AG04449 (cell line): ENCODE data around the gene LMTK3.

Experiments used
- CTCF ChIA-PET: fragments of 350-600 bp; formaldehyde crosslinking; extraction: SDS; loops from one replicate; lab custom pipeline; 2021; ENCODE audit warnings: antibody characterized with exemption; lab: Yijun Ruan, JAX
- POLR2A ChIA-PET: fragments of 400-600, 350-600 bp; formaldehyde crosslinking; extraction: SDS; loops from one replicate; lab custom pipeline; 2020; ENCODE audit warnings: antibody characterized with exemption, inconsistent platforms; lab: Yijun Ruan, JAX
- DNase-seq: peaks from one replicate; pipeline ENCODE4 v3.0.0-alpha.2; 2010; ENCODE audit warnings: low read depth, low spot score
- H3K4me3 ChIP-seq: 2 replicates; pipeline ENCODE4 v1.5.1; 2011; ENCODE audit warnings: low read depth, mild to moderate bottlenecking, control low read depth, low read length
- TF ChIP-seq, protein P1 (sequence below): IDR thresholded peaks from one replicate; pipeline ENCODE4 v1.5.1; 2011; ENCODE audit warnings: mild to moderate bottlenecking, moderate library complexity, low read length, control low read depth, inconsistent platforms; ENCODE audit not compliant: insufficient read depth; ENCODE audit errors: missing control alignments

LMTK3 gene

DNA sequence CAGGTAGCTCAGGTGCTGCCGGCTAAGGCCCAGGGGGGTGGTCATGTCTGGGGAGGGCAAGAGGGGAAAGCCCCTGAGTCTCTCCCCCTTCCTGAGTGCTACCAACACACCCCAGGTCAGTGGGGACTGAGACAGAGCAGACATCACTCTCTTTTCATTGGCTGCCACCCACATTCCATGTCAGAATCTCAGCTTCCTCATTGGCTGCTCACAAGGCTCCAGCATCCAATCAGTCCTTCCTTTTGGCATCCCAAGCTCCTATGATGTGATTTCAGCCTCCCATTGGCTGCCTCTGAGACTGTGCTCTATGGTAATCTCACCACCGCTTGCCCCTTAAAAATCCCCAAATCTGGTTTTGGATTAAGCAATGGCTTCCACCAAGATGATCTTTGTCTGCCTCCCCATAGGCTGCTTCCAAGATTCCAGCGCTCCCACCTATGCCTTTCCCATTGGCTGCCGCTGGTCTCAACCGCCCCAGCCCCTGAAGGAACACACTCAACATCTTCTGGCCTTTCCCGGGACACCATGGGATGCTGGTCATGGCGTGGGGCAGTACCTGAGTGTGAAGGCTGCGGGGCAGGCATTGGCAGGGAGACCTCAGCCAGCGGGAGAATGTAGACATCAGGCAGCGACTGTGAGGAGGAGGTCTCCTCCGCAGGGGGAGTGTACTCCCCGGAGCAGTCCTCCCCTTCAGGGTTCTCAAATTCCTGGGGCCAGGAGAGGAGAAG lies 2.0 kb downstream of the LMTK3 start:
- ChIA-PET CTCF (interaction anchor here (1.2 to 8.0 kb wide), 4 partner anchors 20 to 92 kb away, joined by 4 to 405 read pairs (median 16); no protein-coding TSS in a partner anchor), POLR2A (no interaction called here)
- no peak for DNase-seq
- TF ChIP-seq, protein P1, sequence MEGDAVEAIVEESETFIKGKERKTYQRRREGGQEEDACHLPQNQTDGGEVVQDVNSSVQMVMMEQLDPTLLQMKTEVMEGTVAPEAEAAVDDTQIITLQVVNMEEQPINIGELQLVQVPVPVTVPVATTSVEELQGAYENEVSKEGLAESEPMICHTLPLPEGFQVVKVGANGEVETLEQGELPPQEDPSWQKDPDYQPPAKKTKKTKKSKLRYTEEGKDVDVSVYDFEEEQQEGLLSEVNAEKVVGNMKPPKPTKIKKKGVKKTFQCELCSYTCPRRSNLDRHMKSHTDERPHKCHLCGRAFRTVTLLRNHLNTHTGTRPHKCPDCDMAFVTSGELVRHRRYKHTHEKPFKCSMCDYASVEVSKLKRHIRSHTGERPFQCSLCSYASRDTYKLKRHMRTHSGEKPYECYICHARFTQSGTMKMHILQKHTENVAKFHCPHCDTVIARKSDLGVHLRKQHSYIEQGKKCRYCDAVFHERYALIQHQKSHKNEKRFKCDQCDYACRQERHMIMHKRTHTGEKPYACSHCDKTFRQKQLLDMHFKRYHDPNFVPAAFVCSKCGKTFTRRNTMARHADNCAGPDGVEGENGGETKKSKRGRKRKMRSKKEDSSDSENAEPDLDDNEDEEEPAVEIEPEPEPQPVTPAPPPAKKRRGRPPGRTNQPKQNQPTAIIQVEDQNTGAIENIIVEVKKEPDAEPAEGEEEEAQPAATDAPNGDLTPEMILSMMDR = no peak
- no peak overlapping the region for H3K4me3 ChIP-seq

DNA sequence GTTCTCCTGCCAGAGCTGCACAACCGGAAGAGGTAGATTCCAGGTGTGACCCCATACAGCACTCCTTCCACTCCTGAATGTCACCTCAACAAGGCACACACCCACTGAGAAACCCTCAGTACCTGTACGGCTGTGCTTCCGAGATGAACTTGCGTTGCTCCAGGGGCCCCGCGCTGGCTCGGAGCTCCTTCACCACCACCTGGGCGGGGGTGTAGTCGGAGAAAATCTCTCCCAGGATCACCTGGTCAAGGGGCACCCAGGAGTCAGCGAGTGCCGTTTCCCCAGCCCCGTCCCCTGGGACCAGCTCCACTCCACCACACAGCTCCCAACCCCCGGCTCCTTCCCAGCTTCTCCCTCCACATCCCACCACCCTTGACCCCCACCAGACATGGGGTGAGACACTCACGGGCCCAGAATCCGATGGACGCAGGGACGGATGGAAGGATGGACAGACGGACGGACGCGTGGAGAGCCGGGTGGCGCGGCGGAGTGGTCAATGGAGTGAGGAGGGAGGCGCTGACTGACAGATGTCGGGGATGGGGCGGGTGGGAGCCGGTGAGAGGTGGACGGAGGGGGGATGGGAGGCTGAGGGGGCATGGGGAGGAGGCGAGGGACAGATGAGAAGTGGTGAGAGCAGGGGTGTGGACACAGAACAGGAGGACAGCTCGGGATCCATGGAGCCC lies 2.8 kb downstream of the LMTK3 start:
- CTCF ChIA-PET = interaction anchor here (0.8 to 8.0 kb wide), 9 partner anchors 10 to 190 kb away, joined by 3 to 405 read pairs (median 4); no protein-coding TSS in a partner anchor
- POLR2A ChIA-PET = no interaction called here

DNA sequence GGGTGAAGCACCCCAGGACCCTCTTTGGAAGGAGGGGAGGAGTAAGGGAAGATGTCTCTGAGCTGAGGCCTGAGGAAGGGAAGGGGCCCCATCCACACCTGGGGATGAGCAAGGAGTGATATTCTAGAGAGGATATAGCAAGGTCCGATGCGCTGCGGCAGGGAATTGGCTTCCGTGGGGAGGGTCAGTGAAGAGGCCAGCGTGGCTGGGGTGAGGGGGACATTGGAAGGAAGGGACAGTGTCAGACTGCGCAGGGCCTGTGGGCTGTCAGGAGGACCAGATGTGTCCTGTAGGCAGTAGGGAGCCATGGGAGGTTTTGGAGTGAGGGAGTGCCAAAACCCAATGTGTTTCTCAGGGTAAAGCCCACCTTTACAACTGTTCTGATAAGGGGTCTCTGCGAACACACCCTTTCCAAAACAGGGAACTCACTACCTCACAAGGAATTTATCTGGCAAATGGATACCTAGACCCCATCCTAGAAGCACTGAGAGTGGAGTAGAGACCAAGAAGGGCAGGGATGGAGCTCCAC lies 3.7 kb downstream of the LMTK3 start:
- ChIA-PET CTCF (interaction anchor here (0.8 to 8.0 kb wide), 12 partner anchors 11 to 189 kb away, joined by 3 to 405 read pairs (median 4); partner anchors contain the start of gene KDELR1), POLR2A (interaction anchor here (0.8 kb wide), 1 partner anchor 13 kb away, joined by 4 read pairs; no protein-coding TSS in a partner anchor)
- TF ChIP-seq, protein P1 = no peak
- no peak overlapping the region for H3K4me3 ChIP-seq
- no peak for DNase-seq

More for the DNA sequence above, 2.8 kb downstream of the LMTK3 start:
- TF ChIP-seq, protein P1 = no peak
- H3K4me3 ChIP-seq = no peak overlapping the region
- no peak for DNase-seq

DNA sequence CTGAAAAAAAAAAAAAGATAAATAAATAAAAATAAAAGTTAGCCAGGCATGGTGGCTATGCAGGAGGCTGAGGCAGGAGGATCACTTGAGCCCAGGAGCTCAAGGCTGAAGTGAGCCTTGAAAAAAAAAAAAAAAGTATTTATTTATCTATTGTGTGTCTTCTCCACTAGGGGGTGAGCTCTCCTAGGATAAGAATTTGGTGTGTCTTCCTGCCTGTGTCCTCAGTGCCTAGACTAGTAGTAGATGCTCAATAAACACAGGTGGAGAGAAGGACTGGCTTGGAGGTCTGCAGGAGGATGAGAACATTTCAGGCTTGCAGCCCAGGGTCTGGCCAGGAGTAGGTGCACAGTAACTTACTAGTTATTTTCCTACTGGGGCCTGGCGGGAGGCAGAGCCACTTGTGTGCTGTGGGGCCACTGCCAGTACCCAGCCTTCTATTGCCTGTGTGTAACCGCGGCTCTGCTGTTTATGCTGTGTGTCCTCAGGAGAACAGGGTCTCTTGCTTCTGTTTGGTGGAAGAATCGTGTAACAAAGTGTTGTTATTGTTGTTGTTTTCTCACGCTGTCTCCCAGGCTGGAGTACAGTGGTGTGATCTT lies 5.4 kb downstream of the LMTK3 start:
- POLR2A ChIA-PET = interaction anchor here (0.9 to 1.0 kb wide), 2 partner anchors 11 to 113 kb away, joined by 3 to 5 read pairs; partner anchors contain the start of genes RPL18 and SPHK2

DNA sequence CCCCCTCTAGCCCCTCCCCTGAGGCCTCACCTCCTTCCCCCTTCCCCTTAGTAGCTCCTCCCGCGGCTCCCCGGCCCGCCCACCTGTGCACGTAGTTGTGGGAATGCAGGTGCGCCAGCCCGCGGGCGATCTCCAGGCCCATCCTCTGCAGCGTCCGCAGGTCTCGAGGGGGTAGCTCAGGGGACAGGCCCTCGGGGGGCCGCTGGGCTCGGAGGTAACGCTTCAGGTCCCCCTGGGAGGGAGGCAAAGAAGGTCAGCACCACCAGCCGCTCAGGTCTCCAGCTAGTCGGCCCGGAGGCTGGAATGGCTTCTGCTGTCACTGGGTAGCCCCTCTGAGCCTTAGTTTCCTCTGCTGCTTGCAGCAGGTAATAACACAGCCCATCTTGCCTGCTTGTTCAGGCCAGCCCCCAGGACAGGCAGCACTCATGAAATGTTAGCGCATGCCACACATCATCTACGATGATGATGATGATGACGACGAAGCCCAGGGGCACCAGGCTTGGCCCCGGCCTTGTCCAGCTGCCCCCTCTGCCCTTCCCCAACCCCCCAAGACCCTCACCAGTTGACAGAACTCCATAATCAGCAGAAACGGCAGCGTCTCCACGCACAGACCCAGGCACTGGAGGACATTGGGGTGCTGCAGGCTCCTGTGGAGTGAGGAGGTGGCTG lies 9.2 kb downstream of the LMTK3 start:
- CTCF ChIA-PET = interaction anchor here (1.0 to 1.5 kb wide), 3 partner anchors 81 to 86 kb away, joined by 4 to 5 read pairs (median 5); no protein-coding TSS in a partner anchor
- POLR2A ChIA-PET = no interaction called here
- DNase-seq = no peak
- H3K4me3 ChIP-seq = no peak overlapping the region
- TF ChIP-seq, protein P1 = no peak

More for the DNA sequence above, 5.4 kb downstream of the LMTK3 start:
- TF ChIP-seq, protein P1 = peak; percentile 31
- CTCF ChIA-PET = interaction anchor here (0.9 to 8.0 kb wide), 17 partner anchors 11 to 116 kb away, joined by 3 to 405 read pairs (median 7); no protein-coding TSS in a partner anchor
- no peak for DNase-seq
- no peak overlapping the region for H3K4me3 ChIP-seq
